CD14-positive monocyte (primary cell): ENCODE measurements around the gene OR1D5. TPM values are rescaled to one million over a fixed set of nuclear protein-coding genes. Genes with fewer than 3 reads are reported as not detected.
A peak's percentile ranks its signal among the peaks of the same experiment; 100 is the strongest.

Experiments
- DNase-seq, 3 donors: peaks; one replicate each; pipeline ENCODE4 v3.0.0-alpha.2; 2011 to 2022
- H2AFZ ChIP-seq: 2 replicates; pipeline ENCODE4 v1.6.0; 2012; ENCODE audit warnings: mild to moderate bottlenecking, low read depth, low read length, inconsistent platforms; ENCODE audit not compliant: insufficient read depth, poor library complexity, severe bottlenecking
- H3K27ac ChIP-seq, 2 donors: 1 replicate in 1 of 2; 2 replicates in 1 of 2; pipeline ENCODE4 v1.5.1; 2012 to 2013; ENCODE audit warnings: low read length in 2 of 2, control low read depth in 1 of 2, inconsistent platforms in 1 of 2, low read depth in 1 of 2, mild to moderate bottlenecking in 1 of 2
- H3K27me3 ChIP-seq, 2 donors: one replicate each; pipeline versions ENCODE4 v1.6.0 to v1.6.1; 2011 to 2013; ENCODE audit warnings: low read length in 2 of 2; ENCODE audit not compliant: control insufficient read depth in 2 of 2, insufficient read depth in 2 of 2
- H3K36me3 ChIP-seq, 2 donors: replicated peaks in 1 of 2; 1 replicate in 1 of 2; 2 replicates in 1 of 2; pipeline versions ENCODE4 v1.5.1 to v1.6.1; 2012 to 2013; ENCODE audit warnings: low read length in 2 of 2, control low read depth in 1 of 2, inconsistent platforms in 1 of 2, mild to moderate bottlenecking in 1 of 2; ENCODE audit not compliant: insufficient read depth in 2 of 2, control insufficient read depth in 1 of 2
- H3K4me1 ChIP-seq, 2 donors: 1 replicate in 1 of 2; 2 replicates in 1 of 2; pipeline versions ENCODE4 v1.5.1 to v1.6.1; 2012 to 2013; ENCODE audit warnings: low read length in 2 of 2, control low read depth in 1 of 2, inconsistent platforms in 1 of 2, mild to moderate bottlenecking in 1 of 2, moderate library complexity in 1 of 2; ENCODE audit not compliant: insufficient read depth in 2 of 2, control insufficient read depth in 1 of 2
- H3K4me2 ChIP-seq: replicated peaks from 2 replicates; pipeline ENCODE3; 2012; ENCODE audit warnings: low read length, moderate library complexity, mild to moderate bottlenecking; ENCODE audit not compliant: poor library complexity, severe bottlenecking; ENCODE audit errors: extremely low read depth
- H3K4me3 ChIP-seq, 3 experiments: fragments of 200-600 bp in 1 of 3; sonication (generic) in 1 of 3; replicated peaks in 1 of 3; 1 replicate in 2 of 3; 2 replicates in 1 of 3; pipeline ENCODE4 v1.5.1; 2011 to 2013; ENCODE audit warnings: low read length in 3 of 3, mild to moderate bottlenecking in 3 of 3, control low read depth in 2 of 3, low read depth in 2 of 3, inconsistent platforms in 1 of 3, moderate library complexity in 1 of 3
- H3K79me2 ChIP-seq: 2 replicates; pipeline ENCODE4 v1.6.0; 2012; ENCODE audit warnings: mild to moderate bottlenecking, control low read depth, inconsistent platforms, low read length, moderate library complexity; ENCODE audit not compliant: insufficient read depth
- H3K9ac ChIP-seq: 2 replicates; pipeline ENCODE4 v1.6.0; 2017; ENCODE audit warnings: low read length, mild to moderate bottlenecking; ENCODE audit not compliant: insufficient read depth, poor library complexity, severe bottlenecking
- H3K9me3 ChIP-seq, 2 donors: replicated peaks in 1 of 2; 1 replicate in 1 of 2; 2 replicates in 1 of 2; pipeline versions ENCODE4 v1.5.1 to v1.6.1; 2012 to 2013; ENCODE audit warnings: low read length in 2 of 2, control low read depth in 1 of 2; ENCODE audit not compliant: control insufficient read depth in 1 of 2, insufficient read depth in 1 of 2
- H4K20me1 ChIP-seq: 2 replicates; pipeline ENCODE4 v1.6.0; 2012; ENCODE audit warnings: mild to moderate bottlenecking, low read length, control low read depth, moderate library complexity; ENCODE audit not compliant: insufficient read depth
- H3K27ac Mint-ChIP-seq, 7 donors: one replicate each; pipeline ENCODE4 v1.8.0; 2020; ENCODE audit warnings: mild to moderate bottlenecking in 7 of 7, mixed read lengths in 7 of 7, moderate library complexity in 6 of 7, inconsistent platforms in 2 of 7
- H3K27me3 Mint-ChIP-seq, 3 donors: one replicate each; pipeline ENCODE4 v1.8.0; 2021 to 2022; ENCODE audit warnings: low read depth in 3 of 3, mild to moderate bottlenecking in 3 of 3, mixed read lengths in 3 of 3, moderate library complexity in 3 of 3, inconsistent platforms in 1 of 3
- H3K36me3 Mint-ChIP-seq, 2 donors: one replicate each; pipeline ENCODE4 v1.8.0; 2020; ENCODE audit warnings: mixed read lengths in 2 of 2, inconsistent platforms in 1 of 2, mild to moderate bottlenecking in 1 of 2
- H3K4me1 Mint-ChIP-seq: one replicate; pipeline ENCODE4 v1.8.0; 2020; ENCODE audit warnings: mild to moderate bottlenecking, mixed read lengths
- H3K4me3 Mint-ChIP-seq, 2 donors: one replicate each; pipeline ENCODE4 v1.8.0; 2020; ENCODE audit warnings: mild to moderate bottlenecking in 2 of 2, mixed read lengths in 2 of 2, moderate library complexity in 1 of 2
- H3K9me3 Mint-ChIP-seq, 7 donors: one replicate each; pipeline ENCODE4 v1.8.0; 2020 to 2022; ENCODE audit warnings: mixed read lengths in 7 of 7, mild to moderate bottlenecking in 6 of 7, moderate library complexity in 6 of 7, inconsistent platforms in 2 of 7
- WGBS: methylation state at CpG from one replicate; pipeline ENCODE4 v1.1.5; 2013; ENCODE audit warnings: missing lambda C conversion rate; ENCODE audit not compliant: insufficient coverage; 5-methylcytosine and 5-hydroxymethylcytosine counted together
- intact Hi-C, 2 donors: fragments of 100-400 bp; cut with micrococcal nuclease; formaldehyde crosslinking; loops; one replicate each; pipeline versions ENCODE4 v1.15.0 to v1.15.1; 2023
- polyA plus RNA-seq, 3 donors: library from polyadenylated mRNA; depleted of rRNA in 1 of 3; unstranded in 2 of 3; stranded (reverse) in 1 of 3; fragments of 300-500 nt in 2 of 3; fragments of >200 nt in 1 of 3; fragmentation: Illumina TruSeq in 2 of 3; gene quantifications; 1 replicate in 2 of 3; 2 replicates in 1 of 3; pipeline ENCODE4 v1.2.3, GENCODE V29; 2012 to 2021
- TF ChIP-seq, protein P1 (sequence below): fragments of 200-600 bp; IDR thresholded peaks from one replicate; pipeline ENCODE4 v1.8.0; 2022; ENCODE audit warnings: antibody characterized with exemption, mild to moderate bottlenecking

OR1D5 gene
- polyA plus RNA-seq, 3 donors, result not detected

DNA sequence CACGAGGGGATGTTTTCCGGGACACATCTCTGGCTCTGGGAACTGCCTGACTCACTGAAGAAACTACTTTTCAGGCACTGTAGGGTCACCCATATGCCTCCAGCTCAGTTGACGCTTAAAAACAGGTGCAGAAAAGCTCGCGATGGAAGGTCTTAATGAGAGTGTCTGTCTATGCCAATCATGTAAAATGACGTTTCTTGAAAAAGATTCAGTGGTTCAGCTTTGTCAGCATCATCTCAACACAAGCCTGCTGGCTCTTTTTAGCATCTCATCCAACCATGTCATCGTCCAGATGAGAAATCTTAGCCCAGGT, 27.5 kb downstream of the OR1D5 start:
- Histone ChIP-seq H3K4me1 (peaks cover 14 to 15% of the 10 kb centered on the region in 2 donors), H3K79me2 (no peaks in the 10 kb centered on the region), H3K27me3 (no peaks in the 10 kb centered on the region), H3K4me2 (no peak overlapping the region), H3K4me3 (no peak overlapping the region), H3K27ac (no peak overlapping the region), H3K36me3 (peaks cover 23 to 41% of the 10 kb centered on the region in 2 donors), H3K9me3 (no peaks in the 10 kb centered on the region), H3K9ac (no peak overlapping the region), H4K20me1 (peaks cover 16% of the 10 kb centered on the region), H2AFZ (no peak overlapping the region)
- intact Hi-C loops, result no loop called here
- Mint-ChIP-seq H3K27me3 (peaks cover 0 to 7% (median 2%) of the 10 kb centered on the region in 3 donors), H3K27ac (no peak overlapping the region), H3K4me3 (no peak overlapping the region), H3K9me3 (no peaks in the 10 kb centered on the region), H3K36me3 (peaks cover 32 to 42% of the 10 kb centered on the region in 2 donors), H3K4me1 (peaks cover 17% of the 10 kb centered on the region)
- TF ChIP-seq, protein P1, sequence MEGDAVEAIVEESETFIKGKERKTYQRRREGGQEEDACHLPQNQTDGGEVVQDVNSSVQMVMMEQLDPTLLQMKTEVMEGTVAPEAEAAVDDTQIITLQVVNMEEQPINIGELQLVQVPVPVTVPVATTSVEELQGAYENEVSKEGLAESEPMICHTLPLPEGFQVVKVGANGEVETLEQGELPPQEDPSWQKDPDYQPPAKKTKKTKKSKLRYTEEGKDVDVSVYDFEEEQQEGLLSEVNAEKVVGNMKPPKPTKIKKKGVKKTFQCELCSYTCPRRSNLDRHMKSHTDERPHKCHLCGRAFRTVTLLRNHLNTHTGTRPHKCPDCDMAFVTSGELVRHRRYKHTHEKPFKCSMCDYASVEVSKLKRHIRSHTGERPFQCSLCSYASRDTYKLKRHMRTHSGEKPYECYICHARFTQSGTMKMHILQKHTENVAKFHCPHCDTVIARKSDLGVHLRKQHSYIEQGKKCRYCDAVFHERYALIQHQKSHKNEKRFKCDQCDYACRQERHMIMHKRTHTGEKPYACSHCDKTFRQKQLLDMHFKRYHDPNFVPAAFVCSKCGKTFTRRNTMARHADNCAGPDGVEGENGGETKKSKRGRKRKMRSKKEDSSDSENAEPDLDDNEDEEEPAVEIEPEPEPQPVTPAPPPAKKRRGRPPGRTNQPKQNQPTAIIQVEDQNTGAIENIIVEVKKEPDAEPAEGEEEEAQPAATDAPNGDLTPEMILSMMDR, result no peak
- WGBS, result 98% methylated on average over 5 of the region's 7 CpGs
- no peak for DNase-seq

DNA sequence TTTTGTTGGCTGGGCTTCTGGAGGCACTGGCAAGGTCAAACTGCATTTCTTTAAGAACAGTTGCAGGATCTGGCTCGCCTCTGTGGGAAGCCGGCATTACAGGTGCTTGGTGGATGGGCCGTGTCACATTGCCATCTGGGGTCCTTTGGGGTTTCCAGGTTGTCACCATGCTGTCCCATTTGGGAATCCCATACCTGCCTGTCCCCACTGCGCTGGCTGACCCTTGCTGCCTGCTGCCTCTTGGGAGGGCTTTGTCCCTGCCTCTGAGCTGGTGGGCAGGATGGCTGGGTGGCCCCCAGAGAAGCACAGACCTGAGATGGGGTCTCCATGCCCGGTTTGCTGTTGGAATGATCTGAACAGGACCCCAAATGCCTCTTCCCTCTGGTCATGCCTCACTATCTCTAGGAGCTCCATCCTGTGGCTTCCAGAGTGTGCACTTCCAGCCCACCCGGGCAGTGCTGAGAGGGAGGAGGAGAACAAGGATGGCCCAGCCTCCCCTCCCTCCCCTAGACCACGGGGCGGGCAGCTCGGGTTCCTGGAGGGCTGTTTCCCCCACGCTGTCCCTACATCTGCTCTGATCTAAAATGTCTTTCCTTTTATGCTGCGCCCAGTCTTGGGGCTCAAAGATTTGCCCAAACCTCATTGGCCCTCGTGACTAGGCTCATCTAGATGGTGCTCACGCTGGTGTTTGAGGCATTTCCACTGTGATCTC, 28.0 kb downstream of the OR1D5 start:
- no peak for DNase-seq

More for the DNA sequence above, 28.0 kb downstream of the OR1D5 start:
- Mint-ChIP-seq H3K36me3 (peaks cover 36 to 47% of the 10 kb centered on the region in 2 donors), H3K27me3 (peaks cover 0 to 5% (median 2%) of the 10 kb centered on the region in 3 donors), H3K9me3 (no peaks in the 10 kb centered on the region), H3K27ac (peak overlapping the region in 1 of 7 donors; percentile 50), H3K4me1 (peaks cover 21% of the 10 kb centered on the region), H3K4me3 (no peak overlapping the region)
- Histone ChIP-seq H3K9me3 (no peaks in the 10 kb centered on the region), H3K4me1 (peaks cover 18 to 19% of the 10 kb centered on the region in 2 donors), H3K9ac (no peak overlapping the region), H3K79me2 (no peaks in the 10 kb centered on the region), H4K20me1 (peaks cover 20% of the 10 kb centered on the region), H3K4me2 (no peak overlapping the region), H3K27me3 (no peaks in the 10 kb centered on the region), H3K4me3 (no peak overlapping the region), H3K36me3 (peaks cover 28 to 46% of the 10 kb centered on the region in 2 donors), H2AFZ (no peak overlapping the region), H3K27ac (no peak overlapping the region)
- WGBS, result 89% methylated on average over 10 of the region's 13 CpGs
- TF ChIP-seq, protein P1, result no peak
- intact Hi-C loops, result no loop called here
